Vagina (tissue), 2 donors: ENCODE data around the gene FAM131C. TPM values are rescaled to one million over a fixed set of nuclear protein-coding genes. Genes with fewer than 3 reads are reported as not detected.

ENCODE experiments used
- DNase-seq, 2 donors: peaks; one replicate each; pipeline ENCODE4 v3.0.0-alpha.2; 2017; ENCODE audit errors: extremely low spot score in 2 of 2
- H3K27ac ChIP-seq: fragments of 200-600 bp; sonication (generic); one replicate; pipeline ENCODE4 v1.5.1; 2019
- H3K27me3 ChIP-seq: fragments of 200-600 bp; sonication (generic); one replicate; pipeline ENCODE4 v1.5.1; 2019
- H3K36me3 ChIP-seq, 2 donors: fragments of 200-600 bp; sonication (generic); one replicate each; pipeline ENCODE4 v1.5.1; 2017 to 2019
- H3K4me1 ChIP-seq: fragments of 200-600 bp; sonication (generic); one replicate; pipeline ENCODE4 v1.5.1; 2019
- H3K4me3 ChIP-seq, 2 donors: fragments of 200-600 bp; sonication (generic); 1 replicate in 1 of 2; 2 replicates in 1 of 2; pipeline ENCODE4 v1.5.1; 2016 to 2019
- H3K9me3 ChIP-seq: fragments of 200-600 bp; sonication (generic); one replicate; pipeline ENCODE4 v1.5.1; 2019
- CTCF ChIP-seq, 3 experiments: fragments of 450-650 bp in 2 of 3; fragments of 200-600 bp in 1 of 3; sonication (generic) in 1 of 3; IDR thresholded peaks; one replicate each; pipeline ENCODE4 v1.5.1; 2017 to 2019; ENCODE audit warnings: antibody characterized with exemption in 3 of 3, mild to moderate bottlenecking in 2 of 3, moderate library complexity in 2 of 3
- POLR2A ChIP-seq, 2 donors: fragments of 450-650 bp; IDR thresholded peaks; one replicate each; pipeline ENCODE4 v1.6.1; 2017; ENCODE audit warnings: antibody characterized with exemption in 2 of 2, mild to moderate bottlenecking in 2 of 2, moderate library complexity in 2 of 2
- POLR2AphosphoS5 ChIP-seq, 2 donors: sonication (generic); formaldehyde crosslinking; IDR thresholded peaks; one replicate each; pipeline ENCODE4 v1.9.0; 2017; ENCODE audit warnings: antibody characterized with exemption in 2 of 2, mild to moderate bottlenecking in 2 of 2, low read depth in 1 of 2; ENCODE audit not compliant: insufficient read depth in 1 of 2
- intact Hi-C: fragments of 100-400 bp; cut with DNase I; formaldehyde crosslinking; loops from one replicate; pipeline ENCODE4 v1.15.1; 2023
- total RNA-seq: library from RNA; depleted of rRNA; stranded (reverse); fragments of >200 nt; gene quantifications from one replicate; pipeline ENCODE4 v1.2.3, GENCODE V29; 2016

FAM131C gene
- total RNA-seq, 1 donor from 2014 or later: 0.98 TPM

GRCh38 chr1:16092923-16093511 is 19.6 kb upstream of the FAM131C start:
- Histone ChIP-seq H3K36me3 (no peaks in the 10 kb centered on the region), H3K4me3 (no peak overlapping the region), H3K27me3 (no peaks in the 10 kb centered on the region), H3K9me3 (no peaks in the 10 kb centered on the region), H3K27ac (no peak overlapping the region), H3K4me1 (peaks cover 13% of the 10 kb centered on the region)
- intact Hi-C loops: no loop called here
- no peak for DNase-seq
- no peak for TF ChIP-seq CTCF (IDR thresholded peaks at IDR 0.05)
- TF ChIP-seq POLR2AphosphoS5 (IDR thresholded peaks at IDR 0.05; ENCODE audit: insufficient read depth in 1 of 2, low read depth in 1 of 2): no peak
- no peak for TF ChIP-seq POLR2A (IDR thresholded peaks at IDR 0.05)

- TF ChIP-seq CTCF (IDR thresholded peaks at IDR 0.05) (no peak), POLR2AphosphoS5 (IDR thresholded peaks at IDR 0.05; ENCODE audit: insufficient read depth in 1 of 2, low read depth in 1 of 2) (no peak), POLR2A (IDR thresholded peaks at IDR 0.05) (no peak)
- Histone ChIP-seq H3K4me1 (peaks cover 19% of the 10 kb centered on the region), H3K27me3 (no peaks in the 10 kb centered on the region), H3K36me3 (no peaks in the 10 kb centered on the region), H3K27ac (peak overlapping the region; percentile 48), H3K4me3 (no peak overlapping the region), H3K9me3 (no peaks in the 10 kb centered on the region)
- intact Hi-C loops: no loop called here
- no peak for DNase-seq
Observed at GRCh38 chr1:16092097-16092922, 18.9 kb upstream of the FAM131C start.

GRCh38 chr1:16091296-16091695 is 17.8 kb upstream of the FAM131C start:
- TF ChIP-seq POLR2AphosphoS5 (IDR thresholded peaks at IDR 0.05; ENCODE audit: insufficient read depth in 1 of 2, low read depth in 1 of 2): peak; percentile 32 to 49
- TF ChIP-seq POLR2A (IDR thresholded peaks at IDR 0.05): no peak
- no peak overlapping the region for H3K4me3 ChIP-seq
- H3K27me3 ChIP-seq: no peaks in the 10 kb centered on the region
- intact Hi-C loops: no loop called here
- H3K4me1 ChIP-seq: peaks cover 19% of the 10 kb centered on the region
- DNase-seq: no peak
- peak overlapping the region; percentile 48 for H3K27ac ChIP-seq
- no peaks in the 10 kb centered on the region for H3K9me3 ChIP-seq
- no peaks in the 10 kb centered on the region for H3K36me3 ChIP-seq

GRCh38 chr1:16090076-16090826 is 16.8 kb upstream of the FAM131C start:
- intact Hi-C loops: no loop called here
- Histone ChIP-seq H3K36me3 (no peaks in the 10 kb centered on the region), H3K4me1 (peaks cover 19% of the 10 kb centered on the region), H3K9me3 (no peaks in the 10 kb centered on the region), H3K27me3 (no peaks in the 10 kb centered on the region), H3K27ac (no peak overlapping the region), H3K4me3 (no peak overlapping the region)
- no peak for TF ChIP-seq CTCF (IDR thresholded peaks at IDR 0.05)
- TF ChIP-seq POLR2A (IDR thresholded peaks at IDR 0.05): no peak
- TF ChIP-seq POLR2AphosphoS5 (IDR thresholded peaks at IDR 0.05; ENCODE audit: insufficient read depth in 1 of 2, low read depth in 1 of 2): no peak
- no peak for DNase-seq

GRCh38 chr1:16088996-16089395 is 15.5 kb upstream of the FAM131C start:
- no peaks in the 10 kb centered on the region for H3K27me3 ChIP-seq
- no peak overlapping the region for H3K27ac ChIP-seq
- intact Hi-C loops: no loop called here
- no peak for DNase-seq
- TF ChIP-seq POLR2A (IDR thresholded peaks at IDR 0.05) (no peak), POLR2AphosphoS5 (IDR thresholded peaks at IDR 0.05; ENCODE audit: insufficient read depth in 1 of 2, low read depth in 1 of 2) (no peak), CTCF (IDR thresholded peaks at IDR 0.05) (no peak)
- H3K36me3 ChIP-seq: no peaks in the 10 kb centered on the region
- H3K4me1 ChIP-seq: peaks cover 19% of the 10 kb centered on the region
- H3K4me3 ChIP-seq: no peak overlapping the region
- H3K9me3 ChIP-seq: no peaks in the 10 kb centered on the region
